Muscle of leg (tissue), 11 donors: ENCODE measurements around the gene TTLL8. TPM values are rescaled to one million over a fixed set of nuclear protein-coding genes. Genes with fewer than 3 reads are reported as not detected.
"Not testable (repeated sequence)": the region's sequence is repeated elsewhere in the genome, so short reads cannot be mapped to it uniquely, and the experiment has no call there.

Experiments used
- DNase-seq: peaks from one replicate; pipeline ENCODE4 v3.0.0; 2013
- H3K27ac ChIP-seq: one replicate; pipeline ENCODE4 v1.5.1; 2013; ENCODE audit warnings: mild to moderate bottlenecking, low read length, control low read depth
- H3K27me3 ChIP-seq: one replicate; pipeline ENCODE4 v1.6.1; 2013; ENCODE audit warnings: low read length; ENCODE audit not compliant: control insufficient read depth, insufficient read depth
- H3K36me3 ChIP-seq: one replicate; pipeline ENCODE4 v1.6.1; 2013; ENCODE audit warnings: low read length; ENCODE audit not compliant: control insufficient read depth, insufficient read depth
- H3K4me1 ChIP-seq: one replicate; pipeline ENCODE4 v1.6.1; 2013; ENCODE audit warnings: low read length; ENCODE audit not compliant: control insufficient read depth, insufficient read depth
- H3K4me3 ChIP-seq: one replicate; pipeline ENCODE4 v1.5.1; 2013; ENCODE audit warnings: low read length, control low read depth
- H3K9me3 ChIP-seq: replicated peaks from 2 replicates; pipeline ENCODE4 v1.6.1; 2013; ENCODE audit warnings: low read depth, low read length; ENCODE audit not compliant: control insufficient read depth
- WGBS: methylation state at CpG from one replicate; pipeline ENCODE4 v1.1.5; 2013; ENCODE audit warnings: missing lambda C conversion rate; ENCODE audit not compliant: insufficient coverage; 5-methylcytosine and 5-hydroxymethylcytosine counted together
- polyA plus RNA-seq, 8 donors: library from polyadenylated mRNA; unstranded; fragments of 120-200 nt; gene quantifications; one replicate each; pipeline versions ENCODE4 v1.2.1 to v1.2.3, GENCODE V29; 2013; ENCODE audit warnings: inconsistent platforms in 1 of 8, low replicate concordance in 1 of 8; ENCODE audit not compliant: insufficient read length in 8 of 8, insufficient read depth in 1 of 8
- total RNA-seq: library from RNA; stranded (reverse); fragments of 120-200 nt; gene quantifications from one replicate; pipeline ENCODE4 v1.2.4, GENCODE V29; 2013

Gene TTLL8
- total and polyA plus RNA-seq, 9 donors = not detected

DNA sequence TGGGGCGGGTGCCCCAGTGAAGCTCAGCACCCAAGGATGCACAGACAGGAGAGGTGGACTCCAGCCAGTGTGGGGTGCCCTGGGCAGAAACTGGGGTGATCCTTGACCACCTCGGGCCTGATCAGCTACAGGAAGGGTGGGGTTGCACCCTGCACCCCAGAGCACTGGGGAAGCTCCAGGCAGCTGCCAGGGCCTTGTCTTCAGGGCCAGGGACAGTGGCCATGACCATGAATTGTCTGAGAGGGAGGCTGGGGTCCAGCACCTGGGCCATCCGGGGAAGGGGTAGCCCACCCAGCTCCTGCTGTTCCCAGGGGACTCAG, 63.1 kb downstream of the TTLL8 start:
- Histone ChIP-seq H3K4me3 (no peak overlapping the region), H3K4me1 (peaks cover 2% of the 10 kb centered on the region), H3K27me3 (peaks cover 10% of the 10 kb centered on the region), H3K36me3 (no peaks in the 10 kb centered on the region), H3K9me3 (peaks cover 7% of the 10 kb centered on the region), H3K27ac (no peak overlapping the region)
- DNase-seq = no peak
- WGBS = 81% methylated on average over 3 of the region's 3 CpGs

DNA sequence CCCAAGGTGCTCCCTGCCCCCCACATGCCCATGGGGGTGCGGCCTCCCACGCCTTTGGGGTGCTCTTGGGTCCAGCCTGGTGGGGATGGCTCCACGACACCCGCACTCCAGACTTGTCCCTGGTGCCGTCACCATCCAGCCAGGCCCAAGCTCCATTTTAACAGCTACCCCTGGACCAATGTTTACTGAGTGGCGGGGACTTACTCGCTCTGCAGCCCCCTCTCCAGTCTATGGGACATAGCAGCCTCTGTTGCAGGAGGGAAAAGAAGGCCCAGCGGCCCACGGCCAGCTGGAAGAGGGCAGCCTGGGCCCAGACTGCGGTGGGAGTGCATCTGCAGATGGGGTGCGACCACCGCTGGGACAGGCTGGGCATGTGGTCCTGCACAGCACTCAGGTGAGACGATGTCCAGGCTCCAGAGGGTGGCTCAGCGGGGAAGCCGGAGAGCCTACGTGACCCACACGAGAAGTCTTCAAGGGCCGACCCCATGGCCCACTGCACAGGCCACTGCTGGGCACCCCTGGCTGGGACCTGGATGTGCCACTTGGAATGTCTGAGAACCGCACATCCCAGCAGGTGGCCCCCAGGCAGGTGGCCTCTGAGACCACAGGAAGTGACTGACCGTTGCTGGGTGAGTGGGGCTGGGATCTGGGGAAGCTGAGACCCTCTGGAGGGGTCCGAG, 63.6 kb downstream of the TTLL8 start:
- no peaks in the 10 kb centered on the region for H3K36me3 ChIP-seq
- 78% methylated on average over 20 of the region's 21 CpGs for WGBS
- H3K4me3 ChIP-seq = no peak overlapping the region
- no peak for DNase-seq
- no peak overlapping the region for H3K27ac ChIP-seq
- peaks cover 7% of the 10 kb centered on the region for H3K9me3 ChIP-seq
- peaks cover 2% of the 10 kb centered on the region for H3K4me1 ChIP-seq
- peaks cover 7% of the 10 kb centered on the region for H3K27me3 ChIP-seq

DNA sequence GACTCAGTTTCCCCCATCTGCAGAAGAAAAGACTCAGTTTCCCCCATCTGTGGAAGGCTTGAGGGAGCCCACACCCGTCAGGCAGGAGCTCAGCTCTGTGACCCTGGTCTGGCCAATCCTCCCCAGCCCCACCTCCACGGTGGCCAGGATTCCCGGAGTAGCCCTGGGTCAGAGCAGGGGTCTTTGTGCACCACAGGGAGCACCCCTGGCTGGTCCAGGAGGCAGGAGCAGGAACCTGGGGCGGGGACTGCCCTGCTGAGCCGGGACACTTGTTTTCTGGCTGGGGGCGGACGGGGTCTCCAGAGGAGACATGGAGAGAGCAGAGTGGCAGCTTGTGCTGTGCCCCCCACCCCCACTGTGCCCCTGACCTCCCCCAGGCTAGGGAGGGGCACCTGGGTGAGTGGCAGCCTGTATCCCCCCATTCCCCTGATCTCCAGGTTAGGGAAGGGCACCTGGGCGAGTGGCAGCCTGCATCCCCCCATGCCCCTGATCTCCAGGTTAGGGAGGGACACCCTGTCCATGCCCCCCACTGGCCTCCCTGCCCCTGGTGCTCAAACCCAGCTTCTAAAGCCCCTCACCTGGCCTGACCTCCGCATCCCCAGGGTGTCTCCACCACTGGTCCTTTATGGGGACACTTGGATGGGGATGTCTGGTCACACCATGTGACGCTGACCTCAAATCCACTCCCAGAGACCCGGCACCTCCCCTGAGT, 64.3 kb downstream of the TTLL8 start:
- no peak for DNase-seq
- 64% methylated on average over 8 of the region's 11 CpGs for WGBS
- Histone ChIP-seq H3K36me3 (no peaks in the 10 kb centered on the region), H3K27me3 (peaks cover 2% of the 10 kb centered on the region), H3K27ac (no peak overlapping the region), H3K4me1 (peaks cover 2% of the 10 kb centered on the region), H3K4me3 (no peak overlapping the region), H3K9me3 (peaks cover 7% of the 10 kb centered on the region)

DNA sequence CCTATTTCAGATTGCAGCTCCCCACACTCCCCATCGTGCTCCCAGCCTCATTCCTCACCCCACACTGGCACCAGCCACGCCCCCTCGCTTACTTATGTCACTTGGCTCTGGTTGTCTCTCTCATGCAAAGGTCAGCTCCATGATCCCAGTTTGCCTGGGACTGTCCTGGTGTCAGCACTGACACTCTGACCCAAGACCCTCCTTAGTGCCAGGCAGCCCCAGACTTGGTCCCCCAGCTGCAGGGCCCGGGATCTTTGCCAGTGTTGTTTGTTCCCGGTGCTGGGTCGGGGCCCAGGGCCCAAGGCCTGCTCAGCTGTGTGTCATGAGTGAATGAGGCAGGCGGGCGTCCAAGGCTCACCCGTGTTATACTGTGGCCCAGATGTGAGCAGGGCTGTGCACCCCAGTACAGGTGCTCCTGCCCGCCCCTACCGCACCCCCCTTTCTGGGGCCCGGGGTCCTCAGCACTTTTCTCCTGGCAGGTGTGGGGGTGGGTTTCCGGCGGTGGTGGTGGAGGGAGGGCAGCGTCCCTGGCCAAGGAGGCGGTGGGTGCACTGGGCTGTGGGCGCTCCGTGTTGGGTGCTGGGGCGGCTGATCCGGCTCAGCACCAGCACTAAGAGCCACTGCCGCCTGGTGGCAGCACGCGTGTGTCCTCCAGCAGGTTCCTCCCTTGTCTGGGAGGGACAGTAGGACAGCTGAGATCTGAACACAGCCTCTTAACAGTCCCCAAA, 65.0 kb downstream of the TTLL8 start:
- Histone ChIP-seq H3K27ac (no peak overlapping the region), H3K27me3 (peaks cover 2% of the 10 kb centered on the region), H3K36me3 (no peaks in the 10 kb centered on the region), H3K9me3 (peaks cover 7% of the 10 kb centered on the region), H3K4me1 (peaks cover 2% of the 10 kb centered on the region), H3K4me3 (no peak overlapping the region)
- no peak for DNase-seq
- WGBS = 29% methylated on average over 16 of the region's 23 CpGs

DNA sequence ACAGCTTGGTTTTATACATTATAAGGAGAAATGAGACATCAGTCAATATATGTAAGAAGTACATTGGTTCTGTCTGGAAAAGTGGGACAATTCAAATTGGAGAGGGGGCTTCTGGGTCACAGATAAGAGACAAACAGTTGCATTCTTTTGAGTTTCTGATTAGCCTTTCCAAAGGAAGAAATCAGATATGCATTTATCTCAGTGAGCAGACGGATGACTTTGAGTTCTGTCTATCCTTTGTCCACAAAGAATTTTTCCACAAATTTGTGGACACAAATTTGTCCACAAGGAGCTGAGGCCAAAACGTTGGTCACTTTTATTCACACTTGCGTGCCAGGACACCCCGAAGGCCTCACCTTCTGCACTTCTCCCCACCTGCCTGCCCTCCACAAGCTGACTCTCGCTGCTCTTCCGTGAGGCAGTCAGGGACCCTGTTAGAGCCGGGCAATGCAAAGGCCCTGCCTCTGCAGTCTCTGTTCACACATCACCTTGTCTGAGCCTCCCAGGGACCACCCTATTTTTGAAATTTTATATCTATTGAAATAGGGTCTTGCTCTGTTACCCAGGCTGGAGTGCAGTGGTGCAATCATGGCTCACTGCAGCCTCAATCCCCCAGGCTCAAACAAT, 66.1 kb downstream of the TTLL8 start:
- H3K4me1 ChIP-seq = peaks cover 2% of the 10 kb centered on the region
- no peaks in the 10 kb centered on the region for H3K36me3 ChIP-seq
- no peak overlapping the region for H3K4me3 ChIP-seq
- DNase-seq = no peak
- H3K9me3 ChIP-seq = peaks cover 7% of the 10 kb centered on the region
- H3K27ac ChIP-seq = no peak overlapping the region
- H3K27me3 ChIP-seq = peaks cover 4% of the 10 kb centered on the region
- WGBS = 81% methylated on average over 4 of the region's 7 CpGs

DNA sequence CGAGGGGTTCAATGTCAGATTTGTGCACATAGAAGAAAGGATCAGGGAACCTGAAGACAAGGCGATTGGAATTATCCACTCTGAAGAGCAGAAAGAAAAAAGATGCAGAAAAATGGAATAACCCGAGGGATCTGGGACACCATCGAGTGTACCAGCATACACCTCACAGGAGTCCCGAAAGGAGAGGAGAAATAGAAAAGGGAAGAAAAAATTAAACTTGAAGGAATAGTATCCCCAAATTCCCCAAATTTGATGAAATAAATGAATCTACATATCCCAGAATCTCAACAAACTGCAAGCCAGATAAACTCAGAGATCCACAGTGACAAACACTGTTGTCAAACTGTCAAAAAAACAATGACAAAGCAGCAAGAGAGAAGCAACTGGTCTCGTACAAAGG, 66.9 kb downstream of the TTLL8 start:
- Histone ChIP-seq H3K4me1 (peaks cover 2% of the 10 kb centered on the region), H3K27me3 (peaks cover 4% of the 10 kb centered on the region), H3K4me3 (no peak overlapping the region), H3K36me3 (no peaks in the 10 kb centered on the region), H3K9me3 (peaks cover 11% of the 10 kb centered on the region), H3K27ac (no peak overlapping the region)
- no CpG with 5 or more reads among the region's 6 CpGs for WGBS
- DNase-seq = no peak

DNA sequence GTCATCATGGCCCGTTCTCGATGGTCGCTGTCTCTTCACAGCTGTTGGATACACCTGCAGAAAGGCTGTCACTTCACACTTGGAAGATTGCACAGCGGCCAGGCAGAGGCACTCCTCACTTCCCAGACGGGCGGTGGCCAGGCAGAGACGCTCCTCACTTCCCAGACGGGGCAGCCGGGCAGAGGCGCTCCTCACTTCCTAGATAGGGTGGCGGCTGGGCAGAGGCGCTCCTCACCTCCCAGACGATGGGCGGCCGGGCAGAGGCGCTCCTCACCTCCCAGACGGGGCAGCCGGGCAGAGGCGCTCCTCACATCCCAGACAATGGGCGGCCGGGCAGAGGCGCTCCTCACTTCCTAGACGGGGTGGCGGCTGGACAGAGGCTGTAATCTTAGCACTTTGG, 68.3 kb downstream of the TTLL8 start:
- not testable (repeated sequence) for H3K36me3 ChIP-seq, H3K27me3 ChIP-seq, H3K4me3 ChIP-seq, H3K4me1 ChIP-seq, DNase-seq, H3K27ac ChIP-seq
- 83% methylated on average over 16 of the region's 24 CpGs for WGBS
- H3K9me3 ChIP-seq = peaks cover 17% of the 10 kb centered on the region

DNA sequence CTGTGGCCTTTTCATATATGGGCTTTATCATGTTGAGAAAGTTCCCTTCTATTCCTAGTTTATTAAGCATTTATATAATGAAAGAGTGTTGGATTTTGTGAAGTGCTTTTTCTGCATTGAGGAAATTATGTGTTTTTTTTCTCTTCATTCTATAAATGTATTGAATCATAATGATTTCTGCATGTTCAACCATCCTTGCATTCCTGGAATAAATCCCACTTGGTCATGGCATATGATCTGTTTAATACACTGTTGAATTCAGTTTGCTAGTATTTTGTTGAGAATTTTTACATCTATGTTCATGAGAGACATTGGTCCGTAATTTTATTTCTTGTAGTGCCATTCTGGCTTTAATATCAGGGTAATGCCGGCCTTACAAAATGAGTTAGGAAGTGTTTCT, 71.8 kb downstream of the TTLL8 start:
- no CpG with 5 or more reads among the region's 2 CpGs for WGBS

DNA sequence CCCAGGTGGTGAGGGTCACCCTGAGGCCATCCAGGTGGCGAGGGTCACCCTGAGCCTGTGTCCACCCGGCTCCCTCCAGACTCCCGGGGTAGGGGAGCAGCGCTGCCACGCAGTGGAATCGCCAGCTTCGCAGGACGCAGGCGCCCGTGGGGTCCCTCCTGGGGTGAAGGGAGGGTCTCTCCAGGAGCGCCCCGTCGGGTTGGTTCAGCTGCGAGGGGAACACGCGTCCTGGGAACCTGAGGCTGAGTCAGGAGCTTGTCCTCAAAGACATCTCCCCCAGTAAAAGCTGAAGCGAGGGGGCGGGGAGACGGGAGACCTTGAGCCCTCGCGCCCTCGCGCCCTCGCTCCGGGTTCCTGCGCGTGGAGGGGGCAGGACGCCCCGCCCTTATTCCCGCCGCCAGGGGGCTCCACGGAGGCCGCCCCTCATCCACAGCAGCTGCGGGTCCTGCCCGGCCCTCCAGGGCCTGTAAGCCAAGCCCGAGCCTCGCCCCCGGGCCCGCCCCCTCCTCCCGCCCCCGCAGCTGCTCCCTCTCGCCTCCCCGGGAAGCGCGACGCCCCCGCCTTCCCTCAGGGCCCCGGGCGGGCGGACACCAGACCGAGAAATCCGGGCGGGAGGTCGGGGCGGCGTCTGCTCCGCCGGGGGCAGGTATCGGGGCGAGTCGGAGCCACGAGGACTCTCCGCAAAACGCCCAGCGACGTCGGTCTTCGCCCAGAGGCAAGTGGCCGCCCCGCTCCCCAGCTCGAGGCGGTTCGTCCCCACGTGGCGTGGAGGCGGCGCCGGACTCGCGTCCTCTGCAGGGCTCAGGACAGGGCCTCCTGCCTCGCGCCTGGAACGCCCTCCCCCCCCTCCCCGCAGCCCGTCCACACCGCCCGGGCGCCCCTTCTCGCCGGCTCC, 74.7 kb downstream of the TTLL8 start:
- Histone ChIP-seq H3K9me3 (peaks cover 14% of the 10 kb centered on the region), H3K4me3 (no peak overlapping the region), H3K4me1 (no peaks in the 10 kb centered on the region), H3K27ac (no peak overlapping the region), H3K27me3 (peaks cover 29% of the 10 kb centered on the region), H3K36me3 (no peaks in the 10 kb centered on the region)
- no peak for DNase-seq
- WGBS = 4% methylated on average over 83 of the region's 90 CpGs

More for the DNA sequence above, 71.8 kb downstream of the TTLL8 start:
- Histone ChIP-seq H3K27ac (no peak overlapping the region), H3K4me1 (no peaks in the 10 kb centered on the region), H3K9me3 (peaks cover 16% of the 10 kb centered on the region), H3K4me3 (no peak overlapping the region), H3K27me3 (peaks cover 29% of the 10 kb centered on the region), H3K36me3 (no peaks in the 10 kb centered on the region)
- no peak for DNase-seq
